AG09309 (cell line): Measurements from ENCODE around the gene TMEM63A.

Experiments used
- DNase-seq: peaks from one replicate; pipeline ENCODE4 v3.0.0-alpha.2; 2010; ENCODE audit warnings: low read depth
- H3K4me3 ChIP-seq: 2 replicates; pipeline ENCODE4 v1.5.1; 2011; ENCODE audit warnings: mild to moderate bottlenecking, low read depth, low read length, moderate library complexity; ENCODE audit not compliant: control insufficient read depth
- TF ChIP-seq, protein P1 (sequence below): IDR thresholded peaks from 2 replicates; pipeline ENCODE4 v1.5.1; 2011; ENCODE audit warnings: mild to moderate bottlenecking, low read depth, low read length, inconsistent platforms; ENCODE audit not compliant: insufficient read depth, control insufficient read depth; ENCODE audit errors: missing control alignments

Gene TMEM63A

DNA sequence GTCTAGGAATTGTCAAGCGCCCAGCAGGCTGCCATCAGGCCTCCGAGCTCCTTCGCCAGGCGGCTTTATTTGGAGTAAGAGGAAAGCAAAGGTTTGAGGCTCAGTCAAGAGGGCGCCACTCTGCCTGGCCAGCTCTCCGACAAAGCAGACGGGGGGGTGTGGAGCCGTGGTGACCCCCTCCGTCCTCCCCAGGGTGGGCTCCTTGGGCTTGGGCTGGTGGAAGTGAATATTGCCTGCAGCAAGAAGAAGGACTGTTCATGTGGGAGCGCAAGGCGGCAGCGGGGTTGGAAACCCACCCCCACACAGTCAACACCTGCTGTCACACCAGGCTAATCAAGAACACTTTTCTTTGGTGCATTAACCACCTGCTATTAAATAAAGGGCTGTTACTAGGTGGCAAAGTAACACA, 57.6 kb downstream of the TMEM63A start:
- TF ChIP-seq, protein P1, sequence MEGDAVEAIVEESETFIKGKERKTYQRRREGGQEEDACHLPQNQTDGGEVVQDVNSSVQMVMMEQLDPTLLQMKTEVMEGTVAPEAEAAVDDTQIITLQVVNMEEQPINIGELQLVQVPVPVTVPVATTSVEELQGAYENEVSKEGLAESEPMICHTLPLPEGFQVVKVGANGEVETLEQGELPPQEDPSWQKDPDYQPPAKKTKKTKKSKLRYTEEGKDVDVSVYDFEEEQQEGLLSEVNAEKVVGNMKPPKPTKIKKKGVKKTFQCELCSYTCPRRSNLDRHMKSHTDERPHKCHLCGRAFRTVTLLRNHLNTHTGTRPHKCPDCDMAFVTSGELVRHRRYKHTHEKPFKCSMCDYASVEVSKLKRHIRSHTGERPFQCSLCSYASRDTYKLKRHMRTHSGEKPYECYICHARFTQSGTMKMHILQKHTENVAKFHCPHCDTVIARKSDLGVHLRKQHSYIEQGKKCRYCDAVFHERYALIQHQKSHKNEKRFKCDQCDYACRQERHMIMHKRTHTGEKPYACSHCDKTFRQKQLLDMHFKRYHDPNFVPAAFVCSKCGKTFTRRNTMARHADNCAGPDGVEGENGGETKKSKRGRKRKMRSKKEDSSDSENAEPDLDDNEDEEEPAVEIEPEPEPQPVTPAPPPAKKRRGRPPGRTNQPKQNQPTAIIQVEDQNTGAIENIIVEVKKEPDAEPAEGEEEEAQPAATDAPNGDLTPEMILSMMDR = no peak
- DNase-seq = no peak
- H3K4me3 ChIP-seq = no peak overlapping the region

DNA sequence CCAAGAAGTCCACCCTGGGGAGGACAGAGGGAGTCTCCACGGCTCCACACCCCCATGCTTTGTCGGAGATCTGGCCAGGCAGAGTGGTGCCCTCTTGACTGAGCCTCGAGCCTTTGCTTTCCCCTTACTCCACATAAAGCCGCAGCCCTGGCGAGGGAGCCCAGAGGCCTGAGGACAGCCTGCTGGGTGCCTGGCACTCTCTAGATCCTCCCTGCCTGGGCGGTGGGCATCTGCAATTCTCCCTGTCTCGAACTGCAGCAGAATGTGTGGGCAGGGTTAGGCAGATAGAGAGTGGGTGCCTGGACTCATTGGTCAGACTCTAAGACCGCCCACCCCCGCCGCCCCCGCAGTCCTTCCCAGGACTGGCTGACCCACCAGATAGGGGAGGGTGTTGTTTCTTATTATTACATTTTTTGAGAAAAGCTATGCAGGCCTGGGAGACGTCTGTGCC, 58.3 kb downstream of the TMEM63A start:
- H3K4me3 ChIP-seq = no peak overlapping the region
- no peak for DNase-seq
- TF ChIP-seq, protein P1 = no peak

GRCh38 chr1:225822655-225823403, 59.4 kb downstream of the TMEM63A start:
- H3K4me3 ChIP-seq = no peak overlapping the region
- no peak for DNase-seq
- TF ChIP-seq, protein P1 = no peak

DNA sequence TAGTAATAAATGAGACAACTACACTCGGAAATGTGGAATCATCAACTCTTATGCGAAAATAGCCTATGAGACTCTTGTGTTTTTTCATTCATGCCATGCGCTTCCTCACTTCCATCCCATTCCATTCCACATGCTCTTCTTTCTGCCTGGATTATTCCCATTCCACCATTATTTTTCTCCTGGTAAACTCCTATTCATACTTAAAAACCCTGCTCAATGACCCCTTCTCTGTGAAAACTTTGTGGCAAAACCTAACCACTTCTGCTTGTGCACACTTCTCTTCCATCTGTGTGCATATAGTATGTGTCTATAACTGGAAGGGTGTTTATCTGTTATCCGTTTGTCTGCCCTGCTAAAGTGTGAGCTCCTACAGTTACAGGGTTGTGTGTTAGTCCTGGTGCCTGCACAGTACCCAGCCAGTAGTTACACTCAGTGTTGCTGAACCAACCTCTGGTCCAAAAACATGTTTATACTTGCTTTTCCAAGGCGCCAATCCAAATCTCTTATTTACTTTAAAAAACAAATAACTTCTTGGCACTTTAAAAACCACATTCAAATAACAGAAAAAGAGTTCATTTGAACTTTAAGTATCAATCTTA, 61.6 kb downstream of the TMEM63A start:
- TF ChIP-seq, protein P1 = no peak
- no peak overlapping the region for H3K4me3 ChIP-seq
- no peak for DNase-seq

DNA sequence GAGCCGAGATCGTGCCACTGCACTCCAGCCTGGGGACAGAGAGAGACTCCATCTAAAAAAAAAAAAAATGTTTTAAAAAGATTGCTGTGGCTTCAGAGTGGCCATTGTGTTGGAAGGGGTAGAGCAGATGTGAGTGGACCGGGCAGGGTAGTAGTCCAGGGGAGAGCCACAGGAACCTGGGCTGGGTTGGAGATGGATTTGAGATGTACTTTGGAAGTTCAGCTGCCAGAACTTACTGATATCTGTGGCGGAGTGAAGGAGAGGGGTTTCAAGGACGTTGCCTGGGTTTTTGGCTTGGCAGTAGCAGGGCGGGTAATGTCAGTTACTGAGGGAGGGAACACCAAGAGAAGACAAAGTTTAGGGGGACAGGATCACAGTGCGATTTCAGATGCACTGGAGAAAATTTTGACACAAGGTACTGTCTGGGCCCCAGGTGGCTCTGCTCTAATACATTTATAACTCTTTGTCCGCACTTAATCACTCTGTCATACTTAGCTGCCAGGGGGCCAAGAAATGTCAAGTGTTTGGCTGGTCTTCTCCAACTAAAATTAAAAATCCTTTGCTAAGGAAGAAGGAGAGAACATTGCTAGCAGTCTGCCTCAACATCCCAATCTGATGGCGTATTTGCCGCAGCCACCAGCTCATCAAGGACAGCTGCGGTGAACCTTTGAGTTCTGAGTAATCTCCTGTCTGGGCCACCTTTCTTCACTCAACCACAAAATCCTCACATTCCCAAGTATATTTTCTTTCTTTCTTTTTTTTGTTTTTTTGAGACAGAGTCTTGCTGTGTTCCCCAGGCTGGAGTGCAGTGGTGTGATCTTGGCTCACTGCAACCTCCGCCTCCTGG, 62.6 kb downstream of the TMEM63A start:
- TF ChIP-seq, protein P1 = no peak
- no peak overlapping the region for H3K4me3 ChIP-seq
- DNase-seq = no peak

GRCh38 chr1:225818229-225818628, 64.0 kb downstream of the TMEM63A start:
- TF ChIP-seq, protein P1 = no peak
- DNase-seq = no peak
- no peak overlapping the region for H3K4me3 ChIP-seq
